HL-60 (cell line): ENCODE results near the gene GHSR.

ENCODE experiments used
- POLR2AphosphoS5 ChIP-seq: IDR thresholded peaks from 2 replicates; pipeline ENCODE4 v1.6.1; 2012; ENCODE audit warnings: low read depth
- TF ChIP-seq, protein P1 (sequence below): IDR thresholded peaks from one replicate; pipeline ENCODE4 v1.5.1; 2011; ENCODE audit warnings: low read length, control low read depth, inconsistent platforms; ENCODE audit not compliant: insufficient read depth
- TF ChIP-seq, protein P2 (sequence below): IDR thresholded peaks from 2 replicates; pipeline ENCODE4 v1.6.1; 2012; ENCODE audit warnings: low read depth; ENCODE audit not compliant: insufficient replicate concordance

DNA sequence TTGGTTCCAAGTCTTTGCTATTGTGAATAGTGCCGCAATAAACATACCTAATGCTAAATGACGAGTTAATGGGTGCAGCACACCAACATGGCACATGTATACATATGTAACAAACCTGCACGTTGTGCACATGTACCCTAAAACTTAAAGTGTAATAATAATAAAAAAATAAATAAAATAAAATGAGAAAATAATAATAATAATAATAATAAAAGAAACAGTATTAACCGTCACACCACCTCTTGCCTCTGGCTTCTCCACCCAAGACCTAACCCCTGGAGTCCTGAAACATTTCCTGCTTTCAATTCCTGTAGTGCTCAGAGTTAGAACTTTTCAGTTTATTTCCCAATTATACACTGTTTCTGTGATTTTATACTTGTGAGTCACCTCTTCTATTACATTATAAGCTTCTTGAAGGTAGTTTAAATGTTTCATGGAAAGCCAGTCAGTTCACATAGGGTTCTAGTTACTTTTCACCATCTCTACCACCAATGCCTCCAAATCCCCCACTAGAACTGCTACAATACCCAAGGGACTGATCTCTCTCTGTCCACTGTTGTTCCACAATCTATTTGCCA is 18.4 kb upstream of the GHSR start:
- TF ChIP-seq, protein P1, sequence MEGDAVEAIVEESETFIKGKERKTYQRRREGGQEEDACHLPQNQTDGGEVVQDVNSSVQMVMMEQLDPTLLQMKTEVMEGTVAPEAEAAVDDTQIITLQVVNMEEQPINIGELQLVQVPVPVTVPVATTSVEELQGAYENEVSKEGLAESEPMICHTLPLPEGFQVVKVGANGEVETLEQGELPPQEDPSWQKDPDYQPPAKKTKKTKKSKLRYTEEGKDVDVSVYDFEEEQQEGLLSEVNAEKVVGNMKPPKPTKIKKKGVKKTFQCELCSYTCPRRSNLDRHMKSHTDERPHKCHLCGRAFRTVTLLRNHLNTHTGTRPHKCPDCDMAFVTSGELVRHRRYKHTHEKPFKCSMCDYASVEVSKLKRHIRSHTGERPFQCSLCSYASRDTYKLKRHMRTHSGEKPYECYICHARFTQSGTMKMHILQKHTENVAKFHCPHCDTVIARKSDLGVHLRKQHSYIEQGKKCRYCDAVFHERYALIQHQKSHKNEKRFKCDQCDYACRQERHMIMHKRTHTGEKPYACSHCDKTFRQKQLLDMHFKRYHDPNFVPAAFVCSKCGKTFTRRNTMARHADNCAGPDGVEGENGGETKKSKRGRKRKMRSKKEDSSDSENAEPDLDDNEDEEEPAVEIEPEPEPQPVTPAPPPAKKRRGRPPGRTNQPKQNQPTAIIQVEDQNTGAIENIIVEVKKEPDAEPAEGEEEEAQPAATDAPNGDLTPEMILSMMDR: no peak
- TF ChIP-seq POLR2AphosphoS5: no peak
- TF ChIP-seq, protein P2, sequence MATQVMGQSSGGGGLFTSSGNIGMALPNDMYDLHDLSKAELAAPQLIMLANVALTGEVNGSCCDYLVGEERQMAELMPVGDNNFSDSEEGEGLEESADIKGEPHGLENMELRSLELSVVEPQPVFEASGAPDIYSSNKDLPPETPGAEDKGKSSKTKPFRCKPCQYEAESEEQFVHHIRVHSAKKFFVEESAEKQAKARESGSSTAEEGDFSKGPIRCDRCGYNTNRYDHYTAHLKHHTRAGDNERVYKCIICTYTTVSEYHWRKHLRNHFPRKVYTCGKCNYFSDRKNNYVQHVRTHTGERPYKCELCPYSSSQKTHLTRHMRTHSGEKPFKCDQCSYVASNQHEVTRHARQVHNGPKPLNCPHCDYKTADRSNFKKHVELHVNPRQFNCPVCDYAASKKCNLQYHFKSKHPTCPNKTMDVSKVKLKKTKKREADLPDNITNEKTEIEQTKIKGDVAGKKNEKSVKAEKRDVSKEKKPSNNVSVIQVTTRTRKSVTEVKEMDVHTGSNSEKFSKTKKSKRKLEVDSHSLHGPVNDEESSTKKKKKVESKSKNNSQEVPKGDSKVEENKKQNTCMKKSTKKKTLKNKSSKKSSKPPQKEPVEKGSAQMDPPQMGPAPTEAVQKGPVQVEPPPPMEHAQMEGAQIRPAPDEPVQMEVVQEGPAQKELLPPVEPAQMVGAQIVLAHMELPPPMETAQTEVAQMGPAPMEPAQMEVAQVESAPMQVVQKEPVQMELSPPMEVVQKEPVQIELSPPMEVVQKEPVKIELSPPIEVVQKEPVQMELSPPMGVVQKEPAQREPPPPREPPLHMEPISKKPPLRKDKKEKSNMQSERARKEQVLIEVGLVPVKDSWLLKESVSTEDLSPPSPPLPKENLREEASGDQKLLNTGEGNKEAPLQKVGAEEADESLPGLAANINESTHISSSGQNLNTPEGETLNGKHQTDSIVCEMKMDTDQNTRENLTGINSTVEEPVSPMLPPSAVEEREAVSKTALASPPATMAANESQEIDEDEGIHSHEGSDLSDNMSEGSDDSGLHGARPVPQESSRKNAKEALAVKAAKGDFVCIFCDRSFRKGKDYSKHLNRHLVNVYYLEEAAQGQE: no peak
